Occipital lobe (tissue), 2 donors: ENCODE measurements around the gene PSRC1. TPM values are rescaled to one million over a fixed set of nuclear protein-coding genes. Genes with fewer than 3 reads are reported as not detected.
"Not testable (repeated sequence)": the region's sequence is repeated elsewhere in the genome, so short reads cannot be mapped to it uniquely, and the experiment has no call there.

Source experiments
- DNase-seq: peaks from one replicate; lab custom pipeline; 2025; lab: John Stamatoyannopoulos, UW
- total RNA-seq: library from RNA; depleted of rRNA; stranded (reverse); fragments of >200 nt; gene quantifications from one replicate; pipeline ENCODE4 v1.2.3, GENCODE V29; 2014

The PSRC1 gene
- 11.4 TPM for total RNA-seq

DNA sequence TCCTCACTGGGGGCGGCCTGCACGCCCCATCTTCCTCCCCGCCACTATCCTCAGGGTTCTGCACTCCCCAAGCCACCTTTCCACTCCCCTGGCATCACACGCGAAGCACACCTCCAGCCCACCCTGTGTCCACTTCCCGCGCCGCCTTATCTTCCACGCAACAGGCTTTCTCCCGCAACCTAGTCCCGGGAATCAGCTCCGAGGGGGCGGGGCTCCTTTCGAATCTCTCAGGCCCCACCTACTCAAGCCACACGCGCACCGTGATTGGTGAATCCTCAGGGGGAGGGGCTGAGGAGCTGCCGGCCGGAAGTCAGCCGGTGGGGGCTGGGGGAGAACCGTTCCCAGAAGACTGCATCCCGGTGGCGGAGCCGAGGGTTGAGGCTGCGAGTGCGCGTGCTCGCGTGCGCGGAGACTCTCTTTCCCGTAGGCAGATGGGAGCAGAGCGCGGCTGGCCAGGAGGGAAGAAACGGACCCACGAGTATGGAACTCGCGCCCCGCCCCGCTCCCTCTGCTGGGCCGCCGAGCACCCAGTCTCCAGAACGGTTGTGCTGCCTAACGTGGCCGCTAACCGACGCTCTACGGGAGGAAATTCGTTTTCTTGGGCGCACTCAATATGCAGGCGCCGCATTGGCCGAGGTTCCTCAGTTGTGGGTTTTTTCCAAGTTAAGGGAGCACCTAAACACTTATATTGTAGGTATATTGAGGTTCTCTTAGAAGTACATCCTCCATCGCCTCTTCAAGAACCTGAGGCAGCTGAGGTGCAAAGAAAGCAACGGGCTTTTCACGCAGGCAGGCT lies at the start of gene PSRC1:
PSRC1 (minus strand) TSS at position 194 of the 796 bp plus-strand sequence.
- DNase-seq, result peak; percentile 98

DNA sequence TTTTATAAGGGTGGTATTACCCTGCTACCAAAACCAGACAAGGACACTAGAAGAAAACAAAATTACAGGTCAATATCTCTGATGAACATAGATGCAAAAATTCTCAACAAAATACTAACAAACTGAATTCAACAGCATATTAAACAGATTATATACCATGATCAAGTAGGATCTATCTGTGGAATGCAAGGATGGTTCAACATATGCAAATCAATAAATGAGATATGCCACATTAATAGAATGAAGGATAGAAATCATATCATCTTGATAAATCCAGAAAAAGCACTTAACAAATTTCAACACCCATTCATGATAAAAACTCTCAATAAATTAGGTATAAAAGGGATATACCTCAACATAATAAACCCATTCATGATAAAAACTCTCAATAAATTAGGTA lies 48.2 kb upstream of the PSRC1 start:
- DNase-seq, result no peak

DNA sequence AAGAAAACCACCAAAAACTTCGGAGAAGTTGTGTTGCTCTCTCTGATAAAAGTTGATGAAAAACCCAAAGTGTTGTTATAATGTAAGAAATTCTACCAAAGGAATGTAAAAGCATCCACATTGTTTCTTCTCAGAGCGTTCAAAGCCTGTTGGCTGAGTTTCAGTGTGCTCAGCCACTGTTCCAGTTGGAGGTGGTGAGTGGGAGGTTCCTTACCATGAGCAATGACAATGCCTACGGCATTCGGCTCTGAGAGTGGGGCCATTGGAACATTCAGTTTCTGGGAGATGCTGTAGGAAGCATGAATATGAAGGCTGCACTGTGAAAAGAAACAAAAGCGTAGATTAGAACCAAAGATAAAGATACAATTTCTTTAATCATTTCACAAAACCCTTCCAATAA lies 44.3 kb upstream of the PSRC1 start:
- peak; percentile 59 for DNase-seq

DNA sequence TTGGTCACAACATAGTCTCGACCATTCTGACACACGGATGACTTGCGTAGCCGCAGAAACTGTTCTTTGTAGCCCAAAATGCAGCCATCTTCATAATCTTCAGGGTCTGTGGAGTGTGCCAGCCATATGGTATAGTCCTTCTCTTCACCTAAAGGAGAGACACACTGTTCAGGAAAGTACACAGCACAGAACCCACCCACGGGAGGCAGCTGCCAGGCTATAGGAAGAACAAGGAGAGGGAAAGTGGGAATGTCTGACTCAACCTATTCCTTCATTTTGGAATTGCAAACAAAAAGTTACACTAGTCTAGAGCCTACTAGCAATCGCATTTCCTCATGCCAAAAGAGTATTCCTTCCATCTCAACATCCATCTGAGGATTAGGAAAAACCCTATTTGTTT lies 40.0 kb upstream of the PSRC1 start:
- DNase-seq, result peak; percentile 57

DNA sequence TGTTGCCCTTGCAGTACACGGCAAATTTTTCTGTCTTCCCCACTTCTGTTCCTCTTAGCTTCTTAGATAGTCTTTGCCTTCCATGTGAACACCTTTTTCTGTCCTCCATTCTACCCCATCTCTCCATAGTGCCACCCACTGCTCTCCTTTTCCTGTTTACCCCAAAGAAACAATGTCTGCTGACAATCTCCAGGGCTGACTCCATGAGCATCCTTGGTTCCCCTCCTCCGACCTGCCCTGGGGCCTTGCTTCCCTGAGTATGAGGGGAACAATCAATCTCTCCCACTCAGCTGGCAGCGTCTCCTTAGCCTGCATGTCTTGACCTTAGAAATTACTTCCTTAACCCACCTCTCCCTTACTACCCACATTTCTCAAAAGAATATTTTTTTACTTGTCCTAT lies 36.2 kb upstream of the PSRC1 start:
- no peak for DNase-seq

DNA sequence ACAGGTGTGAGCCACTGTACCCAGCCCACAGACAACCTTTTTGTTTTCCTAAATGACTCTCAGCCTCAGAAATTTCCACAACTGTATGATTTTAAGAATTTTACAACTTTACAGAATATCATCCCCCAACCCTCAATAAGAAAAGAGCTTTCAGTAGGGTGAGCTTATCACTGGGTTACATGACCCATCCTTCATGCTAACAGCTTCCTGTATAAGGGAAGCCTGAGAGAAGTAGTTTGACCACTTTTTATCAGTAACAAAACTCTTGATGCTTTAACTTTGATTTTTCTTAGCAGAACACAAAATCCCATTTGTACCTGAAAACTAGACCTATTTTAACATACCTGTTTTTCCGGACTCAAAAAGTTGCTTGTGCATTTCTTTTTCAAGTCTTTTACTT lies 33.6 kb upstream of the PSRC1 start:
- no peak for DNase-seq

DNA sequence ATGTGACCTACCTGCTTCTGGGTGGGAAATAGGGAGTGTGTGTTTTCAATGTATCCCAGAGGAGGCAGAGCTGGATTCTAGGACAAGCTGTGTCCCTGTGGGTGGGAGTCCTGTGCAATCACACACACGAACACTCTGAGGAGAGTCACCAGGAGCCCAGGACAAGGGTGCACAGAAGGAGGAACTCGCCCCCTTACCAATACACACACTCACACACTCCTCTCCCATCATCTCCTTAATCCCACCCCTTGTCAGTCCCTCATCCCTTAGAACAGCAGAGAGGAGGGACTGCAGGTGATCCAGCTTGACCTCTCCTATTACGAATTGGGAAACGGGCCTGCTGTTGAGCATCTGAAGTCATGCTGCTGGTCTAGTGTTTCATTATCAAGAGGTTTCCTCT lies 32.3 kb upstream of the PSRC1 start:
- DNase-seq, result no peak

DNA sequence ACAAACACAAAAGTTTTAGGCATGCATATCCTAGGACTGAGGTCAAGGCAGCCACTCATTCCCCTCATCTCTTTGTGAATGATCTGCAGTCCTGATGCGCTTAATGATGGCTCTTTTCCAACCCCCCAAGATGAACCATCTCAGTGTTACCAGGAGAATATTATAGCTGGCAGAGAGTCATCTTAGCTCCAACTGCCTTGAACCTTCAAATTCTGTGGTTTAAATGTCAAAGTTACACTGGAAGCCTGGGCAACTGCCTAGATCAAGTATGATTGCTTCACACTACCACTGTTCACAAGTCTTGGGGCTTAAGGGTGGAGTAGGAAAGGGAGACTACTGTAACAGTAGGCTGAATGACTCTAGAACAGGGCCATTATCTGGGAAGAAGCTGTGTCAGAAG lies 31.9 kb upstream of the PSRC1 start:
- DNase-seq, result no peak

DNA sequence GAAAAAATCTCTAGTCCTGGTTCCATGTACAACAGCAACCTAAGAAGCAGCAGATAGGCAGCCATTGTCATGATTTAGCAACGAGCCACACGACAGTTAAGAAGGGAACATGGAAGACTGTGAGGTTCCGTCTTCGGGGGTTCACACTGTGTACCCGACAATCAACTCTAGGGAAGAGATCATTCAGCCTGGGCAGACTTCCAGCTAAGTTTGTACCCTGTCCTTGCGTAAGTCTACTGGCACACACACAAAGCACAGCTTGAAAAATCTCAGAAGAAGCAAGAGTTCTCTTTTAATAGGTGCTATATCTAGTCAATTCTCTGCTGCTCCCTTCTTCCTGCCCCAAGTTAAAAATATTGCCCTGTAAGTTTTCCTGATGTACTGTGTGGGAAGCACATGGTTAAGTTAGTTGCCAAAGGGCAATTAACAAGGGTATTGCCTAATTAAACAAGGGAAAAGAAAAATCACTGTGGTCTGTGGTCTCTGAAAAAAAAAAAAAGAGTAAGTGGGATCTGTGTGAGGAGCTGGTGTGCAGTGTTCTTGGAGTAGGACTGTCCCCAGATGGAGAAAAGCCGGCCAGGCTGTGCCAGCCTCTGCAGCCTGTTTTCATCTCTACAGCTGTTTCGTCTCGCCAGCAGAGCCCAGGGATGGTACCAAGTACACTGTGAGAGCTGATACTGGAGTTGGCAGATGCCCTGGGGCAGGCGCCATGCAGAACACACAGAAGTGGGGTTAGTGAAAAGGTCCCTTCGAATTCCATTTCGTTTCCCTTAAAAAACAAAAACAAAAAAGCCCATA lies 30.2 kb upstream of the PSRC1 start:
- peak; percentile 74 for DNase-seq

DNA sequence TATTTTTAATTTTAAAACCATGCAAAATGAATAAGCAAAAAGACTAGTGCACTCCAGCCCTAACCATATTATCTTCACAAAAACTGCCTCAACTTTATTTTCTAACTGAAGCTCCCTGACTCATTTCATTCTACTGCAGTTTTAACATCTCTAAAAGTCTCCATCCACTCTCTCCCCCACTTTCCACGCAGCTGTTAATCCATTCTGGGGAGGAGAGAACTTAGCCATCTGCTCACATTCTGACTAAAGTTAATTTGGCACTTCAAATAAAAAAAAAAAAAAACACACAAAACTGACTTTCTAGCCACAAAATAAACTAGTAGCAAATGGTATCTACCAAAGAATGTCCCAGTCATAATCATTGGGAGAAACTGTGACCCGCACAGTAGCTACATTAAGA lies 29.3 kb upstream of the PSRC1 start:
- DNase-seq, result no peak

DNA sequence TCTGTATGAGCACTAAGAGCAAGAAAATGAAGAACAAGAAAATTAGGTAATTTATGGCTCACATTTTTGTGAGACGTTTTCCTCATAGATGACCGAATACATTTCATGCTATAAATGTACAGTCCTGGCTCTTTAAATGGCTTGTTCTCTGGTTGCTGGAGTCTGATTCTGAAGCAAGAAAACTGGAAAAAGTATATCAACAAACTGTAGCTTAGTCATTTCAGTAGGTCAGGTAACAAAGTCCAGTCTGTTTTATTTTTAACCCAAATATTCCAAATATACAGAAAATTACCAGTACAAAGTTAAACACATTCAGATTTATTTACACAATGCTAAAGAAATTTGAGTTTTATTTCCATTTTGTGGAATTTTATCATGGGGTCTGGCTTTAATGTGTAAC lies 26.4 kb upstream of the PSRC1 start:
- DNase-seq, result no peak

DNA sequence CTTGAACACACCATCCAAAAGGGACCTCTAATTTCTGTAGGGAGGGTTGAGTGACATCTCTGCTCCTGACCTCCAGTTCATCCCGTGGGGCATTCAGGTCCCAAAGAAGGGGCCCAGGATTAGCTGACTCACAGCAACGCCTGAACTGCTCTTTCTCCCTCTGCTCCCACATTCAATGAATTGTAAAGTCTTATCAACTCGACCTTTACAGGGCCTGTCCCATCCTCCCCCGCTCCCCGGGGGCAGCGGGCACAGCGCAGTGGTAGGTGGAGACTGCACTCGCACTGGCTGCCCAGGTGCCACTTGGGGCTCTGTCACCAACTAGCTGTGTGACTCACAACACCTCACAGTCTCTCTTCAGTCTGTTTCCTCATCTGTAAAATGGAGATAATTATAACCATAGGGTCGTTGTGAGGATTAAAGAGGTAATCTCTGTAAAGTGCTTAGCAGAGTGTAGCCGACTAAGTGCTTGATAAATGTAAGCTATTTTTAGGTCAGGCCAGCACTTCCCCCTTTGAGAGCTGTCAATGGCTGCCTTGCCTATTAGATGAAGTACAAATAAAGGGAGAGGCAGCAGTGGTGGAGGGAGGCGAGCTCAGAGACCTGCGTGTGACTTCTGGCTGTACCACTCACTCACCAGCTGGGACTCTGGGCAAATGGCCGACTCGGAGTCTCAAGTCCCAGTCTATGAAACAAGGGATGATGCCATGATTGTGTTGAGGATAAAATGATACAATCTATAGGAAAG lies 24.5 kb upstream of the PSRC1 start:
- peak; percentile 44 for DNase-seq

DNA sequence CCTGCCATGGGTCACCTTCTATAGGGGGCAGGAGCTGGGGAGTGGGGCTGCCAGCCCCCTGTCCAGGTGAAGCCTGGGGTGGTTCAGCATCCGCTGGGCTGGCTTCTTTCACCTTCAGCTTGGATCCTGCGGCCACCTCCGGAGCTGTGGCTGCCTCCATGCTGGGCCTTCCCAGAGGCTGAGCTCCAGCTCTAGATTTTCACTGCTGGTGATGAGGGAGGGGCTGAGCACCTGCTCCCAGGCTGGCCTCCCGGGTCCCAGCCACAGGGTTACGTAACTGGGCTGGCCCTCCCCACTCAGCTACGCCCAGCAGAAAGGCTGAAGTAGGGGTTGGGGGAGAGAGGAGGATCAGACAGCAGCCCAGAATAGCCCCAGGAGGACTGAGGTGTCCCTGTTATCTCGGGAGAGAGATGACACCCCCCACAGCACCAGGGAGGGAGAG lies 23.9 kb upstream of the PSRC1 start, which contains the start of gene MYBPHL:
MYBPHL (minus strand) TSS at position 180 of the 442 bp plus-strand sequence; CDS start at position 160, 20 bp downstream.
- no peak for DNase-seq

DNA sequence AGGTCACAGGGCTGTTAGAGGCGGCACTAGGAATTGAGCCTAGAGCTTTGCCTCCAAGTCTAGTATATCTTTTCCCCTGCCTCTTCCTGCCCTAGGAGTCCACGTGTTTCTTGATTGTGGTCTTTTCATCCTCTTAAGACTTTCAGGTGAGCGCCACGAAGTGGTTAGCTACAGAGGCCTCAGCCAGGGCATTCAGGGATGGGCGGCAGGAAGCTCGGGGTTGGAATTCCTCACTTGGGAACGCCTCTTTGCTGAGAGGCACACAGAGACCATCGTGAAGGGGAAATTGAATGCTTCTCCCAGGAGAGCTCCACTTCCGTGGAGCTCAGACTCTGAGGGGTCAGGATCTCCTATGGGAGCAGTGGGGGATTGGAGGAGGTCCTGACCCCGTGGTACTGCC lies 23.0 kb upstream of the PSRC1 start:
- DNase-seq, result not testable (repeated sequence)

DNA sequence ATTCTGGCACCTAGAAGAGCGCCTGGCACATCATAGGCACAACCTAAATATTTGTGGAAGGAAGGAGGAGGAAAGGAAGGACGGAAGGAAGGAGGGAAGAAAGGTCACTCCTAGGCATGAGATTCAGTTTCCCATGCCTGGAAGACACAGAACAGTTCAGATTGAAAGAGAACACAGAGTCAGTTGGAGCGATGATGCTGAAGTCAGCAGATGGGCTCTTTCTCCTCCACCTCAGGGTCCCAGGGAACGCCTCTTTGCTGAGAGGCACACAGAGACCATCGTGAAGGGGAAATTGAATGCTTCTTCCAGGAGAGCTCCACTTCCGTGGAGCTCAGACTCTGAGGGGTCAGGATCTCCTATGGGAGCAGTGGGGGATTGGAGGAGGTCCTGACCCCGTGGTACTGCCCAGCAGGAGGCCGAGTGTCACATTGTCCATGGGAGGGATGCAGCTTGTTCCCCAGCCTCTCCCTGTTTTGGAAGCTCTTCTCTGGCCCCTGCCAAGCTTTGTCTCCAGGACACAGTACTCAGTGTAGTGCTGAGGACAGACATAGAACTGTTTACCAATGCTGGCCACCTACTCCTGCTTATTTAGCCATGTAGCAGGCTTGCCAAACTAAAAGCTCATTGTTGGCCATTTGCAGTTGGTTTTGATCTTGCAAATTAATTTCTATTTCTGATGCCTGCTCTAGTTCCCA lies 21.4 kb upstream of the PSRC1 start:
- DNase-seq, result peak; percentile 86

DNA sequence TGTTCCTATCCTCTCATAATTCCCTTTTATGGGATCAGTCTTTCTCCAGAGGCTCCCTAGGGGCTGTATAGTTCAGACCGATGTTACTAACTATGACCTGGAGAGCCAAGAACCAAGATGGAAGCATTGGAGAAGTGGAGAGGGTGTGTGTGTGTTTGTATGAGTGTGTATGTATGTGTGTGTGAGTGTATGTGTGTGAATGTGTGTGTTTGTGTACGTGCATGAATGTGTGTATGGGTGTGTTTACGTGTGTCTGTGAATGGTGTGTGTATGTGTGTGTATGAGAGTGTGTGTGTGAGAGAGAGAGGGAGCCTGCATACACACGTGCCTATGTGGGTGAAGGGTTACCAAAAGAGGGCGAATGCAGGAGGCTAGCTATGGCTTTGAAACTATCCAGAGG lies 18.9 kb upstream of the PSRC1 start:
- no peak for DNase-seq

DNA sequence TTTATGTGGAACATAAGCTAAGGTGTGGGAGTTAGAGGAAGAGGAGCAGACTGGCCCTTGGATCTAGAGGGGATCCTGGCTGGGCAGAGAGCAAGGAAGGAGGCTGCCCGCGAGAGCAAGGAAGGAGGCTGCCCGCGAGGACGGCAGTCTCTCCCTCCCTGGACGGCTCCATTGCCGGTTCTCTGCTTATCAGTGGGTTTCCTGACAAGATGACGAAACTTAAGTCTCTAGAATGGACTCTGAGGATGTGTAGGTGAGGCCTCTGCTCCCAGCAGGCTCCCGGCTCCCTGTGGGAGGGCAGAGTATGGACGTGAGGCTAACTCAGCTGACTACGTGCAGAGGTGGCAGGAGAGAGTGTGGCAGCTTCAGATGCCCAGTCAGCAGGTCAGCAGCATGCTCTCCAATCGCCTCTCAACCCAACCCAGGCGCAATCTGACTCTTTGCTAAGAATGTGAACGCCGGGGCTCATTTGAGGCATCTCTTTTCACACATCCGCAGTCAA lies 17.8 kb upstream of the PSRC1 start:
- no peak for DNase-seq

DNA sequence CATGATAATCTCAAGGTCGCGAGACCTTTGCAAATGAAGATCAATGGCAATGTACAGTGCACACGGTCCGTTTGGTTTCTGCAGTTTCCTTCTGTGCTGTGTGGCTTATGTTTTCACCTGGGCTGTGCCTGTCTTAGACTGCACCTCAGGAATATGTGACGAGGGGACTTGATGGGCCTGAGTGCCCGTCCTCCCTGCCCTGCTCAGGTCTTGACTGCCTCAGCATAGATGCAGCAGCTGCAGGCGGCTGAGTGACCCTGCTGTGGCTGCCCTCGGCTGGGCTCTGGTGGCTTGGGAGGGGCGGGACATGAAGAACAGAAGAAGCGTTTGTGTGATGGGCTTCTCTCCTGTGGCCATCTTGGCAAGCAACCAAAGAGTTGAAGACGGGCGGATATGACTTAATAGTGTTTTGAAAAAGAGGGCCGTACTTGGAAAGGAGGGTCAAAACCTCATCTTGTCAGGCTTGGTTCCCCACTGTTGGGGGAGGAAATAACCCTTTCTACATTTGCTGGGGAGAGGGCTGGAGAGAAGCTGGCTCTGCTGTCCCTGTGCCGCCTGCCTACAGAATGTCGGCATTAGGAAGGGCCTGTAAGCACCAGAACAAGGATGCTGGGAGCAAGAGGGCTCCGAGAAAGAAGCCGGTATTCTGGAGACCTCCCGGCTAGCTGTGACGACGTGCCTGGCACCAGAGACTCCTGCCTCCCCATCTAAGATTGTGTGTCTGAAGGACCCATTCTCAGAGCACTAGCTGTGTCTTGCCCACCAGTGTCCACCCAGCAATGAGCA lies 16.8 kb upstream of the PSRC1 start:
- DNase-seq, result peak; percentile 78

DNA sequence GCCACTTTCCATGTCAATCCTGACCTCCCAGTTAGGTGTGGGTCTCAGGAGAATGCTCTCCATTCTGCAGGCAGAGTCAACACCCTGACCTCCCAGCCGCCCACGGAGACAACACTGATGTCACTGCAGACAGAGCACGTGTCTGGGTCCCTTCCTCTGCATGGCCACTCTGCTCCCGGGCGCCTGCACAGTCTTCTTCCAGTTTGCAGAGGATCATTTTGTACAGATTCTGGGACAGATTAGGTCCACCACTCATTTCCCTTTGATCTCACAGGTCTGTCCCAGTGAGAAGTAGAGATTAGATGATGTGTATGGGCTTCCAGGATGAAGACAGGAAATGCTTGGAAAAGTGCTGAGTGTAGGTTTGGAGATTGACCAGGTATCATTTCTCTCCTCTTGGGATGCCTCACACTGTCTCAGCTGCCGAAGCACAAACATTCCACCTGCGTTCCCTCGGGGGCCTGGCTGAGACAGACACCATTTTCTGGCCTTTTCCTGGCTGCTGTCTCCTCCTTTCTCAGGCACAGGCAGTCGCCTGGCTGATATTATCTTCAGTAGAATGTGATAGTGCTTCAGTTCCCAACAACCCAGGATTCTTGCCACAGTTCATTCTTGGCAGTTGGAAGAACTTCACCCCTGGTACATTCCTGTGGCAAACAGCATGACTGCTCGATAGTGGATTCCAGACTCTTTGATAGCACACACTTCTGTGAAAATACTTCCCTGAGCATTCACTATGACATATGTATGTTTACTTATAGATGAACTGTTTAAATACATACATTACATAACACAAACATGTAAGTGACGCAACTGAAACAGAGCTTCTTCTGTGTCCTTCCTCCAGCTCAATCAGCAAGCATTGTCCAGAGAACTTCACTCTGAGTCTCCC lies 16.0 kb upstream of the PSRC1 start:
- no peak for DNase-seq
